ENCODE measurements around the gene PLXNA4.

- TF ChIP-seq EZH2 (IDR thresholded peaks at IDR 0.05; ENCODE audit: low read depth) (no peak), CTCF (conservative IDR thresholded peaks at IDR 0.05) (no peak)
Measured at GRCh38 chr7:132169730-132170129, 406.5 kb downstream of the PLXNA4 start.

All from PC-9 (cell line).